HUDEP-2 (cell line): ENCODE measurements around the gene USP44.

Source experiments
- DNase-seq, 76 experiments: peaks; one replicate each; lab custom pipeline; 2025; ENCODE audit not compliant: unreplicated experiment in 76 of 76; lab: John Stamatoyannopoulos, UW

The USP44 gene

GRCh38 chr12:95548539-95549391 is 2.5 kb downstream of the USP44 start:
- peak in 60 of 76 experiments; percentile 4 to 78 (median 50) for DNase-seq

- peak in 47 of 76 experiments; percentile 3 to 65 (median 33) for DNase-seq
Observed at GRCh38 chr12:95548056-95548538, 3.2 kb downstream of the USP44 start.

- peak in 58 of 76 experiments; percentile 4 to 73 (median 34) for DNase-seq
Observed at GRCh38 chr12:95547522-95548055, 3.7 kb downstream of the USP44 start.

DNA sequence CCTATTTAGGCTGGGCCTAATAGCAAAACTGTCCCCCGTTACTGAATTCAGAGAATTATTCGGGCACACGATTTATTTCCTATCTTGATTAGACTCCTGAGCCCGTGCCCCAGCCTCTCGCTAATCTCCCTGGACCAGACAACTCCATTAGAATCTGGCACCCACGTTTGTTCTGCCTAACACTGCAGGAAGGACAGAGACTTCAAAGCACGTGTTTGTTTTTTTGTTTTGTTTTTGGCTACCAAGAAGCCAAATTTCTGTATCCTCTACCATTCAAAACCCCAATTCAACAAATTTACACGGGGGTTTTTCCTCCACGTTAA is 4.8 kb downstream of the USP44 start:
- DNase-seq = peak in 71 of 76 experiments; percentile 18 to 87 (median 62)

DNA sequence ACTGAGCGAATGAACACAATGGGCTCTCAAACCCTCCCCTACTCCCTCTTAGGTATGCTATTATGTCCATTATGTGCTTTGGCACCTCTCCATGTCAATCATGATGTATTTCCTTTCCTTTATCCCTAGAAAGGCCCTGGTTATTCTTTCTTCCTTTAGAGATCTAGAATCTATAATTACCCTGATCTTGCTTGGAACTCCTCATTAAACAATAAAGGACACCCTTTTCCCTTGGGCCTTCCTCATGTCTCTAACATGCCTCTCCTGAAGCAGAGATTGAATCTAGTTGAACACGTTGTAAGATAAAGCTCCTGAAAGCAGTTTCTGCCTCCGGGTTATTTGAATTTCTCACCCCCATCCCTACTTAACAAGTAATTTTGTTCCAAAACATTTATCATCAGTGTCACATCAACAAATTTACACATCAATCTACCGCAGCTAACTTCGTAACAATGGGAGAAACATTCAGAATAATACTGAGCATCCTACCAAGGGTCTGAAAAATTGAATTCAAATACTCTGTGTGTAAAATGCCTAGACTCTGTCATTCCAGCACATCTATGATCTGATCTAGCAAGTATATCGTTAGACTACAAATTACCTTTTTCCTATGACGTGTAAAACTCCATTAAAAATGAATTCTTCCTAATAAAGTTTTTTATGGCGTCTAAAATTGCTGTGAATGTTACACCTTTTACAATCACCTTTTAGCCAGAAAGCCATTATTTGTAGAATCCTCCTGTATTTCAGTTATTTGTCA is 5.4 kb downstream of the USP44 start:
- DNase-seq = no peak

DNA sequence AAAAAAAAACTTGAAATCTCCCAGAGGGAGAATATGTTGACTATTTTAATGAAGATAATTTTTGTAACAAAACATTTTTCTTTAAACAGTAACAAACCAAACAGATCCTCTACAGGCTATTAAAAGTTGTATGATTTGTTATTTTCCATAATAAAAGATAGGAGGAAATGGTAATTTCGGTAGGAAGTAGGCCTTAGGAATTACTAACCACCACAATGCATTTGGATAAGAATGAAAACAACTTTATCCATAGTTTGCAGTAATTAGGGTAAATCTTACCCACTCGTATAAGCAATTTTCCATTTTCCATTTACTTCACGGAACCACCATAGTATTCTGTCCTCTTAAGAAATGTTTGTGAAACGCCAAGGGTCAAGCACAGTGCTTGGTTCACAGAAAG is 6.0 kb downstream of the USP44 start:
- DNase-seq = no peak

DNA sequence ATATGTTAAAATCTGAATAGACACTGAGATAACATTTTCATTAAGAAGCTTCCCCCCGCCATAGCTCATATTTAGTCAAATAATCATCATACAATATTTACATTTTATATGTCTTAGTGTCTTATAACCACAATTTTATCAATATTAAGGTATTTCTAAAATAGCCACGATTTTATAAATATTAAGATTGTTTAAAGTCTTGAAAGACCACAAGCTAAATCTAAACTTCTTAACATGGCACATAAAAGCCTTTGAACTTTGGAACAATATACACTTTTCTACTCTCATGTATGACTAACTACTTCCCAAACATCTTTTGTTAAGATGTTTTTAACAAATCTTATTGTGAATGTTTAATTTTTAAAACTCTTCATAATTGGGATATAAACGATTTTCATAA is 6.5 kb downstream of the USP44 start:
- no peak for DNase-seq

DNA sequence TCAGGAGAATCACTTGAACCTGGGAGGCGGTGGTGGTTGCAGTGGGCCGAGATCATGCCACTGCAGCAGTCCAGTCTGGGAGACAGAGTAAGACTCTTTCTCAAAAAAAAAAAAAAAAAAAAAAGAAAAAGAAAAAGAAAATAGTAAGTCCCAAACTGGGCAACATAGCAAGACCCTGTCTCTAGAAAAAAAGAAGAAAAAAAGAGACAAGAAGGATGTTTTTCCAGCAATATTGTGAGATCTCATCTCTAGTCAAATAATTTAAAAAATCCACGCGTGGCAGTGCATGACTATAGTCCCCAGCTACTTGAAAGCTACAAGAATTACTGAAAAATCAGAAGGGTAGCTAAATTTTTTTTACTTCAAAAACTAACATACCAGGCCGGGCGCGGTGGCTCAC is 8.0 kb downstream of the USP44 start:
- DNase-seq = no peak

GRCh38 chr12:95541436-95541835 is 9.8 kb downstream of the USP44 start:
- no peak for DNase-seq

DNA sequence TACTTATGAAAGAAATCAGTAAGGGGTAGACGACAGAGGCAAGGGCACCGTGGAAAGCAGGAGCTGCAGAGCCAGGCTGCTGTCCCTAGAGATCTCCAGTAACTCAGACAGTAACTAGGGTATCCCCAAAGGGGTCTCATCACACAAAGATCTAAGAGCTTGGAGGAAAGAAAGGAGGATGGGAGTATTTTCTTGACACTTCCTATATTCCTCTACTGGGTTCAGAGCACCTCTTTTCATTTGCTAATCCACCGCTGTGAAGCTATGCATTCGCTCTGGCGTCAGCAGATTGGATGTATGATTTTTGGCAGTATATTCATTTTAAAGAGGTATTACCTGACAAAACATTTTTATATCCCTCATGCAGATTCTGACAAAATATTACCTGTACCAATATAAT is 12.6 kb downstream of the USP44 start:
- DNase-seq = no peak

GRCh38 chr12:95538006-95538405 is 13.3 kb downstream of the USP44 start:
- no peak for DNase-seq

DNA sequence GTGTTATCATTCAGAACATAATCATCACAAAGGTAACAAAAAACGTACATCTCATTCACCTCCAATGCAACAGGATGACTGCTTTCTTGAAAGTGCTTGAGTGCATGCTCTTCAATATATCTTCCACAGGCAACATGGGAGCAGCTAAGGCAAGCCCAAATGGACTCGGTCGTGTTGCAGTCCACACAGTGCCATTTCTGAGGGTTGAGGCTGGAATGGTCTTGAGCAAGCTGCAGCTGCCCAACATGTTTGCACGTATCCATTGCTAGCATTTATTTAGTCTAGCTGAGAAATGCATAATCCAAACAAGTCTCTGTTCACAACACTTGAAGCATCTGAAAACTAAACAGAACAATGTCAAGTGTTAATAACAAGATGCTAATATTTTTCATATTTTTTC is 17.3 kb downstream of the USP44 start:
- no peak for DNase-seq

DNA sequence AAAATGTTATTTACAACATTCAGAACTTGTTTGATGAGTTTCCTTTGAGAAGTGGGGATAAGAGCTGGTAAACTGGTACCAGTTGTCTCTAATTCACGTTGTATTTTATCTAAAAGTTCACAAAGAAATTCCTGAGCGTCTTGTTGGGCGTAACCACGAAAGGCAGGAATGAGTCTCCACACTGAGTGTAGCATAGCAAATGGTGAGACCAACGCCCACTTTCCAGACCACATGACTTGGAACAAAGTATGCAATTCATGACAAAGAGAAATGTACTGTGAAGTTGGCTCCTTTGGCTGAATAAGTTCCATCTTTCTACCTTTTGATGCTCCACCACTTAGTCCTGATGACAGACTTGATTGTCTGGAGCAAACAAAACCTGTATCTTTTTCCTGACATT is 18.4 kb downstream of the USP44 start:
- peak in 3 of 76 experiments; percentile 11 to 24 (median 14) for DNase-seq

GRCh38 chr12:95529693-95530225 is 21.5 kb downstream of the USP44 start:
- no peak for DNase-seq

DNA sequence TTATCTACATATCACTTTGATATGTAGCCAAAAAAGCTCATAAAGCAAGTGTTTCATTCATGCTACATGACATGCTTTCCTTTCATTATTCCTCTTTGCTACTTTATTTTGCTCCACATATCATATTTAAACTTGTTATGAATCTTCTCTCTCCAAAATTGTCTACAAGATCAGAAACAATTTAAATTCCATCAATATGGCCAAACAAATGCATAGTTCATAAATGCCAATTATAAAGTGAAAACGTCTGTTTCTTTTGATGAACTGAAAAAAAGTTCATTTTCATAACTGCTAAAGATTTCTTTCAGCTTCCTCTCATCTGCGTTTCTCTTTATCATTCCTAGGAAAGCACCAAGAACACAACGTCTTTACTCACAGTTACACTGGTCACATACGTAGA is 22.8 kb downstream of the USP44 start:
- DNase-seq = no peak

DNA sequence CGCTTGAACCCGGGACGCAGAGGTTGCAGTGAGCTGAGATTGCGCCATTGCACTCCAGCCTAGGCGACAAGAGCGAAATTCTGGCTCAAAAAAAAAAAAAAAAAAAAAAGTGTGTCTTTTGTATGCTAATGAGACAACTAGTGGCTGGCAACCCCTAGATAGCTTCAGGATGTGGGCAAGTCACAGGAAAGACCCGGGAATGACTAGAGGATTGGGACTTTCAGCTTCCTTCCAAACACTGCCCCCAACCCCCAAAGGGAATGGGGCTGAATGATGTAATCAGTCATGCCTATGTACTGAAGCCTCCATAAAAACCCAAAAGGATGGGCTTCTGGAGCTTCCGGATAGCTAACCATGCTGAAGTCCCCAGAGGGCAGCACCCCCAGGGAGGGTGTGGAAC is 28.6 kb downstream of the USP44 start:
- no peak for DNase-seq

DNA sequence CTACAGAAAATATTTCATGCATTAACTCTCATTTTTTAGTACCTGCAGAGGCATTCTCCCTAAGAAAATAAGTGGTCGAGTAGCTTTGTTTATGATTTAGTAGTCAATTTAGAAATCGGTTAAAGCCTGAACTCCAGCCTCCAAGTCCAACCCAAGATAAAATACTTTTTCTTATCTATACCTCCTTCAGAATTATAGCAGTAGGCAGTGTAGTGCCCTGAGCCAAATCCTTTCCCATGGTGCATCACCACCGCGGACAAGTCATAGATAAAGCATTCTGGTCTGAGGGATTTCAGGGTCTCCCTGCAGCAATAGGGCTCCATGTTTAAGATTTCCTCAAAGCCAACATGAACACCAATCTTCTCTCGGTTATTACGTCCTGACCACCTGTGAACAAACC is 30.5 kb downstream of the USP44 start:
- peak in 49 of 76 experiments; percentile 10 to 67 (median 34) for DNase-seq

- DNase-seq = no peak
Observed at GRCh38 chr12:95518944-95519343, 32.3 kb downstream of the USP44 start.

DNA sequence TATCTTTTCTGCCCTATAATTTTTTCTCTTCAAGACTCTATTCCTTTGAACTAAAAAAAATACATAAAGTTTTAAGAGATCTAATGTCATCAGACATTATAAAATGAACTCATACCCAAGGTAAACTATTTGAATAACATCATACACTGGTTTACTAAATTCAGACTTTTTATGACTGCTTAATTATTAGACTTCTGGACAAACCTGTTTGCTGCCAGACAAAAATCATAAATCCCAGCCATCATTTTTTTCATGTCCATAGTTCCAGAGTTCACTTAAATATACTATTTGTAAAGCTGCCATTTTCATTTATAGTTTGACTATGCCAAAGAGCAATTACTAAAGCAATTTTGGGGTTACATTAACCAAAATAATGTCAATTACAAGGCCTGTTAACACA is 34.0 kb downstream of the USP44 start:
- DNase-seq = peak in 1 of 76 experiments; percentile 20

DNA sequence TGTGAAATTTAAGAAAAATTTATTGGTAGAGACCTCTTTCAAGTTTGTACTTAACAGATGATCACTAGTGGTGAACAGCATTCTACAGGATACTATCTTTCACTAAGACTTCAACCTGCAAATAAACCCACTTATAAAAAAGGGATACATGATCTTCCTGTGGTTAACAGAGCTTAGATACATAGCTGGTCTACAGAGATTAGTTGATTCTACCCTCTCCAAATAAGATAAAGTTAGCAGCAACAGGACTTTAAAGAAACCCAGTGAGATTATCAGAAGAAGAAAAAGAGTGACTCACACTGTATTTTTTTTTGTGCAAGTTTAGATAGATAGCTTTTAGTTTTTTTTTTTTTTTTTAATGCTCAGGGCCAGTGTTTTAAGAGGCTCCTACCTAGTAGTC is 34.5 kb downstream of the USP44 start:
- peak in 35 of 76 experiments; percentile 21 to 89 (median 68) for DNase-seq

DNA sequence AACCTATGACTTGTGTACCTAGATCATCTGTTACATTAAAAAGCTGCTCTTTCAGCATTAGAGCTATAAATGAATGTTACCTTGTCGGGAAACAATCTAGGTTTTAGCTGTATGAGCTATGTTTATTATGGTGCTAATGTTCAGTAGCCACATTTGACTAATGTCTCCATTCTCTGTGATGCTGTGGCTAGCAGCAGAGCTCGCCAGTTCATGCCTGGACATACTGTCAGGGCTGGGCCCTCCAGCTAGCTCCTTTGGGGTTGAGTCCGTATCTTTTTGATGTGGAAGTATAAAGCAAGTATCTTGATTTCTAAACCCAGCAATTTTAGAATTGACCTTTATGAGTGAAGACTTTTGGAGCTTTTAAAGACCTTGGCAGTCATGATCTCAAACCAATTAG is 36.1 kb downstream of the USP44 start:
- DNase-seq = no peak
